SK-N-SH treated with all-trans-retinoic acid at 6 μM for 48 hours (cell line): Measurements from ENCODE around the gene COL5A2.
A peak's percentile ranks its signal among the peaks of the same experiment; 100 is the strongest.

ENCODE experiments used
- ATAC-seq: fragments of 200-7000 bp; cut with Tn5 transposase; 3 replicates; pipeline ENCODE4 v1.9.1; 2020; ENCODE audit warnings: mild to moderate bottlenecking, moderate library complexity
- ARNTL ChIP-seq: fragments of 450-650 bp; formaldehyde crosslinking; IDR thresholded peaks from 2 replicates; pipeline ENCODE4 v1.5.0; 2020; ENCODE audit warnings: low read depth, mild to moderate bottlenecking, moderate library complexity, borderline replicate concordance
- GLIS3 ChIP-seq: fragments of 250-450 bp; sonication (Bioruptor Pico); IDR thresholded peaks from 2 replicates; pipeline ENCODE4 v1.5.0; 2020; ENCODE audit warnings: mild to moderate bottlenecking, moderate library complexity
- ISL1 ChIP-seq: fragments of 250-450 bp; sonication (Bioruptor Pico); IDR thresholded peaks from 2 replicates; pipeline ENCODE4 v2.1.2; 2022; ENCODE audit warnings: mild to moderate bottlenecking, moderate library complexity
- OSR1 ChIP-seq: fragments of 250-450 bp; sonication (Bioruptor Pico); IDR thresholded peaks from 2 replicates; pipeline ENCODE4 v1.8.0; 2022; ENCODE audit warnings: moderate library complexity, mild to moderate bottlenecking, inconsistent platforms
- RARB ChIP-seq: fragments of 250-450 bp; sonication (Bioruptor Pico); IDR thresholded peaks from 2 replicates; pipeline ENCODE4 v1.8.0; 2021; ENCODE audit warnings: mild to moderate bottlenecking, moderate library complexity
- SNAI2 ChIP-seq: fragments of 250-450 bp; sonication (Bioruptor Pico); IDR thresholded peaks from 2 replicates; pipeline ENCODE4 v1.5.0; 2020; ENCODE audit warnings: mild to moderate bottlenecking, moderate library complexity
- TCF4 ChIP-seq: fragments of 250-450 bp; sonication (Bioruptor Pico); IDR thresholded peaks from 2 replicates; pipeline ENCODE4 v1.8.0; 2021; ENCODE audit warnings: mild to moderate bottlenecking, moderate library complexity, borderline replicate concordance
- TOX ChIP-seq: fragments of 250-450 bp; sonication (Bioruptor Pico); IDR thresholded peaks from 2 replicates; pipeline ENCODE4 v1.8.0; 2021; ENCODE audit warnings: mild to moderate bottlenecking, moderate library complexity, borderline replicate concordance
- ZFP3 ChIP-seq: fragments of 250-450 bp; sonication (Bioruptor Pico); IDR thresholded peaks from 2 replicates; pipeline ENCODE4 v1.5.0; 2020; ENCODE audit warnings: mild to moderate bottlenecking, moderate library complexity
- ZFP30 ChIP-seq: fragments of 450-650 bp; formaldehyde crosslinking; IDR thresholded peaks from 2 replicates; pipeline ENCODE4 v1.5.0; 2022; ENCODE audit warnings: mild to moderate bottlenecking, moderate library complexity
- ZNF565 ChIP-seq: fragments of 450-650 bp; formaldehyde crosslinking; conservative IDR thresholded peaks from 2 replicates; pipeline ENCODE4 v1.5.0; 2020; ENCODE audit warnings: low read depth, mild to moderate bottlenecking, moderate library complexity
- ZNF70 ChIP-seq: fragments of 450-650 bp; formaldehyde crosslinking; IDR thresholded peaks from 2 replicates; pipeline ENCODE4 v1.5.0; 2020; ENCODE audit warnings: mild to moderate bottlenecking, moderate library complexity
- ZNF8 ChIP-seq: fragments of 450-650 bp; formaldehyde crosslinking; IDR thresholded peaks from 2 replicates; pipeline ENCODE4 v1.5.0; 2020; ENCODE audit warnings: mild to moderate bottlenecking, moderate library complexity
- TF ChIP-seq, protein P1 (sequence below): fragments of 250-450 bp; sonication (Bioruptor Pico); IDR thresholded peaks from 2 replicates; pipeline ENCODE4 v1.5.0; 2020; ENCODE audit warnings: mild to moderate bottlenecking, moderate library complexity
- TF ChIP-seq, protein P2 (sequence below): fragments of 250-450 bp; sonication (Bioruptor Pico); IDR thresholded peaks from 2 replicates; pipeline ENCODE4 v1.5.1; 2020; ENCODE audit warnings: low read depth, mild to moderate bottlenecking, moderate library complexity
- TF ChIP-seq, protein P3 (sequence below): fragments of 250-450 bp; sonication (Bioruptor Pico); IDR thresholded peaks from 2 replicates; pipeline ENCODE4 v1.8.0; 2020; ENCODE audit warnings: mild to moderate bottlenecking, moderate library complexity, borderline replicate concordance
- TF ChIP-seq, protein P4 (sequence below): fragments of 250-450 bp; sonication (Bioruptor Pico); IDR thresholded peaks from 2 replicates; pipeline ENCODE4 v1.8.0; 2021; ENCODE audit warnings: low read depth, mild to moderate bottlenecking, moderate library complexity, borderline replicate concordance

The COL5A2 gene

DNA sequence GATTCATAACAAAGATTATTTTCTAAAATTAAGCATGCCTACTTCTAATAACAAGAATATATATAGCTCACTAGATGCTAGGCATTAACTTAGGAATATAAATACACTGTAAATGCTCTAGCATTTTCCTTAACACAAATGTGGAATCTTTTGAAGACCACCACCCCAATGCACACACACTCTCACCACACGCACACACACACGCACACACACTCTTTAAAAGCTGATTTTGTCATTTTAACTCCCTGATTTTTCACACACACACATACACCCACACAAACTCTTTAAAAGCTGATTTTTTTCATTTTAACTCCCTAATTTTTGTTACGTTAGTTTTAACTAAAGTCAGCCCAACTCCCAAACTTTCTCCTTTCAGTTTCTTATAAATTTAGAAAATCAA lies 3.0 kb downstream of the COL5A2 start:
- TF ChIP-seq TOX (no peak), GLIS3 (no peak), ISL1 (CRISPR knock-in tag) (no peak), OSR1 (CRISPR knock-in tag) (no peak), ZNF8 (CRISPR knock-in tag) (no peak), SNAI2 (CRISPR knock-in tag) (no peak), ZFP30 (CRISPR knock-in tag) (no peak), ARNTL (CRISPR knock-in tag) (no peak), ZFP3 (no peak), ZNF565 (CRISPR knock-in tag) (no peak)
- TF ChIP-seq, protein P1, sequence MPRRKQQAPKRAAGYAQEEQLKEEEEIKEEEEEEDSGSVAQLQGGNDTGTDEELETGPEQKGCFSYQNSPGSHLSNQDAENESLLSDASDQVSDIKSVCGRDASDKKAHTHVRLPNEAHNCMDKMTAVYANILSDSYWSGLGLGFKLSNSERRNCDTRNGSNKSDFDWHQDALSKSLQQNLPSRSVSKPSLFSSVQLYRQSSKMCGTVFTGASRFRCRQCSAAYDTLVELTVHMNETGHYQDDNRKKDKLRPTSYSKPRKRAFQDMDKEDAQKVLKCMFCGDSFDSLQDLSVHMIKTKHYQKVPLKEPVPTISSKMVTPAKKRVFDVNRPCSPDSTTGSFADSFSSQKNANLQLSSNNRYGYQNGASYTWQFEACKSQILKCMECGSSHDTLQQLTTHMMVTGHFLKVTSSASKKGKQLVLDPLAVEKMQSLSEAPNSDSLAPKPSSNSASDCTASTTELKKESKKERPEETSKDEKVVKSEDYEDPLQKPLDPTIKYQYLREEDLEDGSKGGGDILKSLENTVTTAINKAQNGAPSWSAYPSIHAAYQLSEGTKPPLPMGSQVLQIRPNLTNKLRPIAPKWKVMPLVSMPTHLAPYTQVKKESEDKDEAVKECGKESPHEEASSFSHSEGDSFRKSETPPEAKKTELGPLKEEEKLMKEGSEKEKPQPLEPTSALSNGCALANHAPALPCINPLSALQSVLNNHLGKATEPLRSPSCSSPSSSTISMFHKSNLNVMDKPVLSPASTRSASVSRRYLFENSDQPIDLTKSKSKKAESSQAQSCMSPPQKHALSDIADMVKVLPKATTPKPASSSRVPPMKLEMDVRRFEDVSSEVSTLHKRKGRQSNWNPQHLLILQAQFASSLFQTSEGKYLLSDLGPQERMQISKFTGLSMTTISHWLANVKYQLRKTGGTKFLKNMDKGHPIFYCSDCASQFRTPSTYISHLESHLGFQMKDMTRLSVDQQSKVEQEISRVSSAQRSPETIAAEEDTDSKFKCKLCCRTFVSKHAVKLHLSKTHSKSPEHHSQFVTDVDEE (CRISPR knock-in tag) = no peak
- TF ChIP-seq, protein P2, sequence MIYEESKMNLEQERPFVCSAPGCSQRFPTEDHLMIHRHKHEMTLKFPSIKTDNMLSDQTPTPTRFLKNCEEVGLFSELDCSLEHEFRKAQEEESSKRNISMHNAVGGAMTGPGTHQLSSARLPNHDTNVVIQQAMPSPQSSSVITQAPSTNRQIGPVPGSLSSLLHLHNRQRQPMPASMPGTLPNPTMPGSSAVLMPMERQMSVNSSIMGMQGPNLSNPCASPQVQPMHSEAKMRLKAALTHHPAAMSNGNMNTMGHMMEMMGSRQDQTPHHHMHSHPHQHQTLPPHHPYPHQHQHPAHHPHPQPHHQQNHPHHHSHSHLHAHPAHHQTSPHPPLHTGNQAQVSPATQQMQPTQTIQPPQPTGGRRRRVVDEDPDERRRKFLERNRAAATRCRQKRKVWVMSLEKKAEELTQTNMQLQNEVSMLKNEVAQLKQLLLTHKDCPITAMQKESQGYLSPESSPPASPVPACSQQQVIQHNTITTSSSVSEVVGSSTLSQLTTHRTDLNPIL = no peak
- TF ChIP-seq, protein P3, sequence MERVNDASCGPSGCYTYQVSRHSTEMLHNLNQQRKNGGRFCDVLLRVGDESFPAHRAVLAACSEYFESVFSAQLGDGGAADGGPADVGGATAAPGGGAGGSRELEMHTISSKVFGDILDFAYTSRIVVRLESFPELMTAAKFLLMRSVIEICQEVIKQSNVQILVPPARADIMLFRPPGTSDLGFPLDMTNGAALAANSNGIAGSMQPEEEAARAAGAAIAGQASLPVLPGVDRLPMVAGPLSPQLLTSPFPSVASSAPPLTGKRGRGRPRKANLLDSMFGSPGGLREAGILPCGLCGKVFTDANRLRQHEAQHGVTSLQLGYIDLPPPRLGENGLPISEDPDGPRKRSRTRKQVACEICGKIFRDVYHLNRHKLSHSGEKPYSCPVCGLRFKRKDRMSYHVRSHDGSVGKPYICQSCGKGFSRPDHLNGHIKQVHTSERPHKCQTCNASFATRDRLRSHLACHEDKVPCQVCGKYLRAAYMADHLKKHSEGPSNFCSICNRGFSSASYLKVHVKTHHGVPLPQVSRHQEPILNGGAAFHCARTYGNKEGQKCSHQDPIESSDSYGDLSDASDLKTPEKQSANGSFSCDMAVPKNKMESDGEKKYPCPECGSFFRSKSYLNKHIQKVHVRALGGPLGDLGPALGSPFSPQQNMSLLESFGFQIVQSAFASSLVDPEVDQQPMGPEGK = no peak
- TF ChIP-seq, protein P4, sequence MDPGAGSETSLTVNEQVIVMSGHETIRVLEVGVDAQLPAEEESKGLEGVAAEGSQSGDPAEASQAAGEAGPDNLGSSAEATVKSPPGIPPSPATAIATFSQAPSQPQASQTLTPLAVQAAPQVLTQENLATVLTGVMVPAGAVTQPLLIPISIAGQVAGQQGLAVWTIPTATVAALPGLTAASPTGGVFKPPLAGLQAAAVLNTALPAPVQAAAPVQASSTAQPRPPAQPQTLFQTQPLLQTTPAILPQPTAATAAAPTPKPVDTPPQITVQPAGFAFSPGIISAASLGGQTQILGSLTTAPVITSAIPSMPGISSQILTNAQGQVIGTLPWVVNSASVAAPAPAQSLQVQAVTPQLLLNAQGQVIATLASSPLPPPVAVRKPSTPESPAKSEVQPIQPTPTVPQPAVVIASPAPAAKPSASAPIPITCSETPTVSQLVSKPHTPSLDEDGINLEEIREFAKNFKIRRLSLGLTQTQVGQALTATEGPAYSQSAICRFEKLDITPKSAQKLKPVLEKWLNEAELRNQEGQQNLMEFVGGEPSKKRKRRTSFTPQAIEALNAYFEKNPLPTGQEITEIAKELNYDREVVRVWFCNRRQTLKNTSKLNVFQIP (CRISPR knock-in tag) = no peak

DNA sequence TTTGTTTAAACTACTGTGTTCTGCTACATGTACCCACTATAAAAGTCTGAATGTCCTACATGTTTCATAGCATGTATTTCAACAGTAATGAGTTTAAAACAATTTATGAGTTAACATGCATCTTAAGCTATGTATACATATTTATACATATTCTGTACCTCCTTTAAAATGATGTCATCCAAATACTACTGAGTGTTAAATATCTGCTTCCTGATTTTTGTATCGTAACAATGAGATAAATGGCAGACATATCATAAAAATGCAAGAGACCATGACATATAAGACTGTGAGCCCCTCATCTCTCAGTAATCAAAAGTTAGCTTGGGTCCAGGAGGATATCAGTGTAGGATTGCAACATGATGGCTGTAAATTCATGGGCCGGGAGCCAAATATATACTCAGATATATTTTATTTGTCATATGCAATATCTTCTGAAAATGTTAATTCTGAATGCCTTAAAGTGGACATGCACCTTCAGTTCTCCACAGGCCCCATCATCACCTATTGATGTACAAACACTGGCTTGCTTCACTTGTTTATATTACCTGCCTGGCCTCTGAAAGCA lies 3.6 kb downstream of the COL5A2 start:
- TF ChIP-seq, protein P1 (CRISPR knock-in tag) = no peak
- ATAC-seq = no peak

More for the DNA sequence above, 3.0 kb downstream of the COL5A2 start:
- no peak for ATAC-seq

DNA sequence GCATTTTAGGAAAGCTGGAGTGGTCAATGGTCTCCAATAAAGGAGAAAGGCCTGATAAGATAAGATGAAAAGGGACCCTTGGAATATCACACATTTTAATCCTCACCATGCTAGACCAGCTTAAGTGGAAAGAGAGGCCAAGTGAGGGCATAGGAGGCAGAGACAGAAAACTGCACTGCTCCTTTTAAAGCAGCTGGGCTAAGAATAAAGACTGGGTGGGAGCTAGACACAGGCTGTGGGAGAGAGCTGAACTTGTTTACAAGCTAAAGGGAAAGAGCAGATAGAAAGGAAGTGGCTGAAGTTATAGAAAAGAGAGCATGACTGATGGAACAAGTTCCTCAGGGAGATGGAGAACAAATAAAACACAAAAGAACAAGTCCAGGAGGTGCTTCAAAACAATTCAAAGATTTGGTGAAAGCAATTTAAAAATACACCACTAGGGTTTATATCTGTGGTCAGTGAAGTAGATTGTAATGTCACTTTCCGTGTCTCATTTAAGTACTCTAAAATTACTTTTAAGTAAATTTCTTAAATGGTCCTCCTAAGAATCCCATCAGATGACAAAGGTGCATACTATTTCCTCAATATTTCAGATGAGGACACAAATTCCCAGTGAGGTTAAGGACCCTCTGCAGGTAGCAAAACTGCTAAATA lies 7.5 kb downstream of the COL5A2 start:
- TF ChIP-seq ZNF8 (CRISPR knock-in tag) (no peak), ZFP30 (CRISPR knock-in tag) (no peak), OSR1 (CRISPR knock-in tag) (no peak), RARB (CRISPR knock-in tag) (no peak), TCF4 (no peak), GLIS3 (no peak), ZNF70 (CRISPR knock-in tag) (no peak)
- TF ChIP-seq, protein P3 = no peak
- TF ChIP-seq, protein P4 (CRISPR knock-in tag) = no peak
- TF ChIP-seq, all 23 proteins: peak for 0
- ATAC-seq = peak; percentile 23; the same call in 1 of the 3 replicates
